GM19468 (cell line): Measurements from ENCODE around the gene TMEM170A.
A peak's percentile ranks its signal among the peaks of the same experiment; 100 is the strongest.
"Not testable (repeated sequence)": the region's sequence is repeated elsewhere in the genome, so short reads cannot be mapped to it uniquely, and the experiment has no call there.

ENCODE experiments used
- ATAC-seq: cut with Tn5 transposase; IDR thresholded peaks from one replicate; pipeline ENCODE4 v1.9.1; 2021; ENCODE audit warnings: mild to moderate bottlenecking, moderate library complexity, moderate number of reproducible peaks; ENCODE audit not compliant: unreplicated experiment; ENCODE audit errors: extremely low read depth

TMEM170A gene

GRCh38 chr16:75457485-75458021 lies 6.9 kb downstream of the TMEM170A start:
- ATAC-seq: no peak

GRCh38 chr16:75456971-75457370 lies 7.5 kb downstream of the TMEM170A start:
- ATAC-seq: no peak

GRCh38 chr16:75456486-75456885 lies 8.0 kb downstream of the TMEM170A start:
- ATAC-seq: not testable (repeated sequence)

- no peak for ATAC-seq
Measured at GRCh38 chr16:75455677-75456076, 8.8 kb downstream of the TMEM170A start.

GRCh38 chr16:75452464-75453190 lies 11.9 kb downstream of the TMEM170A start:
- no peak for ATAC-seq

- no peak for ATAC-seq
Measured at GRCh38 chr16:75446416-75446815, 18.1 kb downstream of the TMEM170A start.

- no peak for ATAC-seq
Measured at GRCh38 chr16:75445298-75445697, 19.2 kb downstream of the TMEM170A start.

GRCh38 chr16:75443298-75443697 lies 21.2 kb downstream of the TMEM170A start:
- no peak for ATAC-seq

- peak; percentile 38 for ATAC-seq
Measured at GRCh38 chr16:75433732-75434413, 30.6 kb downstream of the TMEM170A start.

- ATAC-seq: peak; percentile 94
Measured at GRCh38 chr16:75432828-75433731, 31.4 kb downstream of the TMEM170A start, which contains the start of gene CFDP1. CFDP1 (minus strand) TSS chr16:75433503; CDS start chr16:75433352, 151 bp downstream.

GRCh38 chr16:75429621-75430403 lies 34.7 kb downstream of the TMEM170A start:
- ATAC-seq: no peak

- ATAC-seq: not testable (repeated sequence)
Measured at GRCh38 chr16:75426524-75426923, 38.0 kb downstream of the TMEM170A start.

GRCh38 chr16:75424105-75424762 lies 40.3 kb downstream of the TMEM170A start:
- not testable (repeated sequence) for ATAC-seq

- ATAC-seq: no peak
Measured at GRCh38 chr16:75423723-75424104, 40.8 kb downstream of the TMEM170A start.

- no peak for ATAC-seq
Measured at GRCh38 chr16:75421820-75422126, 42.7 kb downstream of the TMEM170A start.

- ATAC-seq: no peak
Measured at GRCh38 chr16:75420987-75421819, 43.3 kb downstream of the TMEM170A start.

- no peak for ATAC-seq
Measured at GRCh38 chr16:75416904-75417565, 47.5 kb downstream of the TMEM170A start.
